ENCODE measurements around the gene SLC25A24.

DNA sequence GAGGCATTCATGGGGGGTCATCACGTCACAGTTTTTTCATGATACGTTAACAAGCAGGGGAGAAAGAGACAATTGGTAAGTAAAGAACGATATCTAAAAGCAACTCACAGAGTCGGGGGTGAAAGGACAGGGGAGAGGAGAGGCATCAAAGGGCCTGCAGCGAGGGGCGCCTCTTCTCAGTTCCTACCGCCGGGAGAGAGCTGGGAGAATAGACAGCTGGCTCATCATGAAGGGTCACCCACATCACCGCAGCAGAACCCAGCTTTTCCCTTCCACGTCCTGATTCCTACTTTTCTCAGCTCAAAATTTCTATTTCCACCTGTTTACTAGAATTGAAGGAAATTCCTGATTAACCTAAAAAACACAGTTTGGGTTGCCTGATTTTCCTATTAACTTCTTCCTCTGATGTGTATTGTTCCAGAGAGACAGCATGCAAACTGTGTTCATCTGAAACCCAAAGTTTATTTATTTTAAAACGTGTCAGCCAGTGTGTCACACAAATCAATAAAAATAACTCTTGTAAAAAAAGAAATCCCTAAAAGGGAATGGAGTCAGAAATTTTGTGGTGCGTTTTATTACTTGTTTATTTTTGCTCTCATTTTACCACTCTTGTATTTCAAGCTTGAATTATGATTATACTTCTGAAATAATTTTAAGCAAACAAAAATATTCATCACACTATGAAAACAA lies 75.4 kb downstream of the SLC25A24 start:
- no peak for TF ChIP-seq IKZF1 (IDR thresholded peaks at IDR 0.05)
- TF ChIP-seq MED1 (CRISPR knock-in tag; IDR thresholded peaks at IDR 0.05), result no peak
- no peak for TF ChIP-seq PITX1 (CRISPR knock-in tag; IDR thresholded peaks at IDR 0.05)
- TF ChIP-seq TBP (CRISPR knock-in tag; IDR thresholded peaks at IDR 0.05), result no peak
- TF ChIP-seq, protein P1, sequence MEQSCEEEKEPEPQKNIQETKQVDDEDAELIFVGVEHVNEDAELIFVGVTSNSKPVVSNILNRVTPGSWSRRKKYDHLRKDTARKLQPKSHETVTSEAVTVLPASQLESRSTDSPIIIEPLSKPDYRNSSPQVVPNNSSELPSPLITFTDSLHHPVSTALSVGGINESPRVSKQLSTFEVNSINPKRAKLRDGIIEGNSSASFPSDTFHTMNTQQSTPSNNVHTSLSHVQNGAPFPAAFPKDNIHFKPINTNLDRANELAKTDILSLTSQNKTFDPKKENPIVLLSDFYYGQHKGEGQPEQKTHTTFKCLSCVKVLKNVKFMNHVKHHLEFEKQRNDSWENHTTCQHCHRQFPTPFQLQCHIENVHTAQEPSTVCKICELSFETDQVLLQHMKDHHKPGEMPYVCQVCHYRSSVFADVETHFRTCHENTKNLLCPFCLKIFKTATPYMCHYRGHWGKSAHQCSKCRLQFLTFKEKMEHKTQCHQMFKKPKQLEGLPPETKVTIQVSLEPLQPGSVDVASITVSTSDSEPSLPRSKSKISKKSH (CRISPR knock-in tag; IDR thresholded peaks at IDR 0.05; ENCODE audit: borderline replicate concordance), result no peak
- TF ChIP-seq YEATS4 (CRISPR knock-in tag; IDR thresholded peaks at IDR 0.05; ENCODE audit: borderline replicate concordance), result no peak
- TF ChIP-seq NCOR1 (IDR thresholded peaks at IDR 0.05; ENCODE audit: borderline replicate concordance, low read length), result no peak
- TF ChIP-seq, protein P2, sequence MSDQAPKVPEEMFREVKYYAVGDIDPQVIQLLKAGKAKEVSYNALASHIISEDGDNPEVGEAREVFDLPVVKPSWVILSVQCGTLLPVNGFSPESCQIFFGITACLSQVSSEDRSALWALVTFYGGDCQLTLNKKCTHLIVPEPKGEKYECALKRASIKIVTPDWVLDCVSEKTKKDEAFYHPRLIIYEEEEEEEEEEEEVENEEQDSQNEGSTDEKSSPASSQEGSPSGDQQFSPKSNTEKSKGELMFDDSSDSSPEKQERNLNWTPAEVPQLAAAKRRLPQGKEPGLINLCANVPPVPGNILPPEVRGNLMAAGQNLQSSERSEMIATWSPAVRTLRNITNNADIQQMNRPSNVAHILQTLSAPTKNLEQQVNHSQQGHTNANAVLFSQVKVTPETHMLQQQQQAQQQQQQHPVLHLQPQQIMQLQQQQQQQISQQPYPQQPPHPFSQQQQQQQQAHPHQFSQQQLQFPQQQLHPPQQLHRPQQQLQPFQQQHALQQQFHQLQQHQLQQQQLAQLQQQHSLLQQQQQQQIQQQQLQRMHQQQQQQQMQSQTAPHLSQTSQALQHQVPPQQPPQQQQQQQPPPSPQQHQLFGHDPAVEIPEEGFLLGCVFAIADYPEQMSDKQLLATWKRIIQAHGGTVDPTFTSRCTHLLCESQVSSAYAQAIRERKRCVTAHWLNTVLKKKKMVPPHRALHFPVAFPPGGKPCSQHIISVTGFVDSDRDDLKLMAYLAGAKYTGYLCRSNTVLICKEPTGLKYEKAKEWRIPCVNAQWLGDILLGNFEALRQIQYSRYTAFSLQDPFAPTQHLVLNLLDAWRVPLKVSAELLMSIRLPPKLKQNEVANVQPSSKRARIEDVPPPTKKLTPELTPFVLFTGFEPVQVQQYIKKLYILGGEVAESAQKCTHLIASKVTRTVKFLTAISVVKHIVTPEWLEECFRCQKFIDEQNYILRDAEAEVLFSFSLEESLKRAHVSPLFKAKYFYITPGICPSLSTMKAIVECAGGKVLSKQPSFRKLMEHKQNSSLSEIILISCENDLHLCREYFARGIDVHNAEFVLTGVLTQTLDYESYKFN (CRISPR knock-in tag; conservative IDR thresholded peaks at IDR 0.05), result no peak
- TF ChIP-seq HCFC1 (IDR thresholded peaks at IDR 0.05; ENCODE audit: low read depth, low read length), result no peak
- no peak for TF ChIP-seq BRCA1 (CRISPR knock-in tag; IDR thresholded peaks at IDR 0.05)

All from HepG2 (cell line).